Right cardiac atrium (tissue), 5 donors: ENCODE data around the gene ANKRD1. TPM values are rescaled to one million over a fixed set of nuclear protein-coding genes. Genes with fewer than 3 reads are reported as not detected.

Experiments used
- ATAC-seq, 2 donors: fragments of 200-7000 bp; cut with Tn5 transposase; one replicate each; pipeline versions ENCODE4 v1.8.0 to v1.9.1; 2020; ENCODE audit warnings: moderate library complexity in 2 of 2, mild to moderate bottlenecking in 1 of 2
- DNase-seq, 3 donors: peaks; one replicate each; pipeline ENCODE4 v3.0.0-alpha.2; 2020
- H3K27ac ChIP-seq: one replicate; pipeline ENCODE4 v1.5.1; 2013; ENCODE audit warnings: mild to moderate bottlenecking, low read length, control low read depth, moderate library complexity
- H3K27me3 ChIP-seq: one replicate; pipeline ENCODE4 v1.6.1; 2013; ENCODE audit not compliant: control insufficient read depth, insufficient read depth
- H3K4me1 ChIP-seq: one replicate; pipeline ENCODE4 v1.6.1; 2013; ENCODE audit warnings: low read length; ENCODE audit not compliant: control insufficient read depth, insufficient read depth
- H3K4me3 ChIP-seq: one replicate; pipeline ENCODE4 v1.5.1; 2013; ENCODE audit warnings: low read length, control low read depth
- H3K9me3 ChIP-seq: one replicate; pipeline ENCODE4 v1.6.1; 2013; ENCODE audit warnings: low read length; ENCODE audit not compliant: control insufficient read depth
- WGBS: extraction: QIAGEN DNeasy Blood & Tissue Kit; methylation state at CpG from one replicate; pipeline ENCODE4 v1.1.7; 2013; 5-methylcytosine and 5-hydroxymethylcytosine counted together
- intact Hi-C, 4 donors: fragments of 100-400 bp; cut with DNase I; formaldehyde crosslinking; loops; one replicate each; pipeline versions ENCODE4 v1.11.0 to v1.14.0; 2022 to 2023
- polyA plus RNA-seq: library from polyadenylated mRNA; stranded (reverse); fragments of 200-250 nt; gene quantifications from one replicate; pipeline ENCODE4 v1.2.3, GENCODE V29; 2013
- total RNA-seq, 4 donors: library from RNA; stranded (reverse); fragmentation: NEBNext Ultra II Directional; extraction: Animal tissue kit (Norgen Biotek cat#: 25700); gene quantifications; one replicate each; pipeline ENCODE4 v1.2.1, GENCODE V29; 2021
- donor health status: healthy with polysubstance abuse.
- donor health status: DM: no; HTN: yes; CAD: no.
- donor health status: DM: no; HTN: no; CAD: no.
- donor health status: DM: no; HTN: yes; CAD: no; lungs with severe emphysema.
- donor health status: DM: yes; HTN: yes; CAD: no.

ANKRD1 gene
- total and polyA plus RNA-seq, 5 donors = 1,154 to 4,109 (median 2,468) TPM

GRCh38 chr10:90919683-90920574 is 958 bp downstream of the ANKRD1 start:
- ATAC-seq = no peak
- intact Hi-C loops = loop anchor here in 3 of 4 donors (5.0 to 10.0 kb wide), 3 partner anchors 47 to 335 kb away; no protein-coding TSS in a partner anchor
- no peaks in the 10 kb centered on the region for H3K27me3 ChIP-seq
- no peak for DNase-seq
- no peaks in the 10 kb centered on the region for H3K9me3 ChIP-seq
- H3K27ac ChIP-seq = peak overlapping the region; percentile 95
- peak overlapping the region; percentile 36 for H3K4me3 ChIP-seq
- peaks cover 7% of the 10 kb centered on the region for H3K4me1 ChIP-seq
- 60% methylated on average over 8 of the region's 8 CpGs for WGBS

- peaks cover 2% of the 10 kb centered on the region for H3K4me1 ChIP-seq
- intact Hi-C loops = loop anchor here in 3 of 4 donors (5.0 to 10.0 kb wide), 2 partner anchors 49 to 337 kb away; no protein-coding TSS in a partner anchor
- no peaks in the 10 kb centered on the region for H3K27me3 ChIP-seq
- no peak overlapping the region for H3K27ac ChIP-seq
- H3K4me3 ChIP-seq = peak overlapping the region; percentile 36
- 56% methylated on average over 3 of the region's 3 CpGs for WGBS
- ATAC-seq = no peak
- no peaks in the 10 kb centered on the region for H3K9me3 ChIP-seq
- DNase-seq = no peak
These were observed 2.9 kb downstream of the ANKRD1 start for GRCh38 chr10:90917968-90918318.

GRCh38 chr10:90917238-90917967 is 3.5 kb downstream of the ANKRD1 start:
- intact Hi-C loops = loop anchor here in 3 of 4 donors (5.0 to 10.0 kb wide), 2 partner anchors 50 to 337 kb away; no protein-coding TSS in a partner anchor
- peak overlapping the region; percentile 36 for H3K4me3 ChIP-seq
- H3K9me3 ChIP-seq = no peaks in the 10 kb centered on the region
- 52% methylated on average over 8 of the region's 8 CpGs for WGBS
- DNase-seq = no peak
- H3K27ac ChIP-seq = peak overlapping the region; percentile 72
- no peaks in the 10 kb centered on the region for H3K27me3 ChIP-seq
- no peak for ATAC-seq
- H3K4me1 ChIP-seq = no peaks in the 10 kb centered on the region

GRCh38 chr10:90916392-90917237 is 4.3 kb downstream of the ANKRD1 start:
- H3K27ac ChIP-seq = no peak overlapping the region
- H3K4me1 ChIP-seq = no peaks in the 10 kb centered on the region
- DNase-seq = no peak
- 59% methylated on average over 6 of the region's 6 CpGs for WGBS
- H3K27me3 ChIP-seq = no peaks in the 10 kb centered on the region
- no peak overlapping the region for H3K4me3 ChIP-seq
- no peak for ATAC-seq
- intact Hi-C loops = loop anchor here in 3 of 4 donors (5.0 to 10.0 kb wide), 2 partner anchors 51 to 338 kb away; no protein-coding TSS in a partner anchor
- no peaks in the 10 kb centered on the region for H3K9me3 ChIP-seq

- Histone ChIP-seq H3K27me3 (no peaks in the 10 kb centered on the region), H3K9me3 (no peaks in the 10 kb centered on the region), H3K4me1 (no peaks in the 10 kb centered on the region), H3K4me3 (no peak overlapping the region), H3K27ac (peak overlapping the region; percentile 78)
- WGBS = 47% methylated on average over 11 of the region's 11 CpGs
- intact Hi-C loops = loop anchor here in 3 of 4 donors (5.0 to 10.0 kb wide), 2 partner anchors 52 to 339 kb away; no protein-coding TSS in a partner anchor
- DNase-seq (peak in 1 of 3 donors; percentile 47), ATAC-seq (peak in 1 of 2 donors; percentile 6)
These were observed 5.2 kb downstream of the ANKRD1 start for GRCh38 chr10:90915766-90916075.

DNA sequence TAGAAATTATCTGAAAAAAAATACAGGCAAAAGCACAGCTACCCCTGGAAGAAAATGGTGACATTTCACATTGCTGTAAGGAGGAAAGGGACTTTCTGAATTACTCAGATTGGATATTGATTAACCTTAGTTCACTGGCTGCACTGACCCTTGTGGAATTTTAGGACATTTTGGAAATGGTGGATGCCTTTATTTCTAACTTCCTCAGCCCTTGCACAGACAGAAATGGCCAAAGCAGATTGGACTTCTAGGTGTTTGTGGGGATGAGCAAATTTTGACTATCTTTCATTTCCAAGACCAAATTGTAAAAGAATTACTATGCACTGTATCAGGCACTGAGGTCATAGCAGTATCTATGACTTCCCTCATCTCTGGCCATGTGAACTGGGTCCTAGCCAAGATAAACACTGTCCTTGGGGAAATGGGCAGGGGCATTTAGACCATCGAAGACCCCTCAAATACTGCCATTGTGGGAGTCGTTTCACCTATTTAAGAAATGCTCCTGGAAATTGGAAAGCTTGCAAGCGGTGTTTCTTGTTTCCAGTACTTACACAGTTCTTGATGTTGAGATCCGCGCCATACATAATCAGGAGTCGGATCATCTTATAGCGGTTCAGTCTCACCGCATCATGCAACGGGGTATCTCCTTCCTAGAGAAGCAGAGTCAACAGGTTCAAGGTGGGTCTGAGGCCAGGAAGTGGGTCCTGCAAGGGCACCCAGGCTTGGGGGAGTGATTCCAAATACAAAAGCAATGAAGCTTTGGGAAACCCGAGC is 5.7 kb downstream of the ANKRD1 start:
- no peak overlapping the region for H3K4me3 ChIP-seq
- H3K4me1 ChIP-seq = no peaks in the 10 kb centered on the region
- intact Hi-C loops = loop anchor here in 3 of 4 donors (5.0 to 10.0 kb wide), 3 partner anchors 52 to 340 kb away; no protein-coding TSS in a partner anchor
- DNase-seq = no peak
- H3K27me3 ChIP-seq = no peaks in the 10 kb centered on the region
- H3K27ac ChIP-seq = peak overlapping the region; percentile 78
- no peak for ATAC-seq
- 49% methylated on average over 10 of the region's 10 CpGs for WGBS
- no peaks in the 10 kb centered on the region for H3K9me3 ChIP-seq

DNA sequence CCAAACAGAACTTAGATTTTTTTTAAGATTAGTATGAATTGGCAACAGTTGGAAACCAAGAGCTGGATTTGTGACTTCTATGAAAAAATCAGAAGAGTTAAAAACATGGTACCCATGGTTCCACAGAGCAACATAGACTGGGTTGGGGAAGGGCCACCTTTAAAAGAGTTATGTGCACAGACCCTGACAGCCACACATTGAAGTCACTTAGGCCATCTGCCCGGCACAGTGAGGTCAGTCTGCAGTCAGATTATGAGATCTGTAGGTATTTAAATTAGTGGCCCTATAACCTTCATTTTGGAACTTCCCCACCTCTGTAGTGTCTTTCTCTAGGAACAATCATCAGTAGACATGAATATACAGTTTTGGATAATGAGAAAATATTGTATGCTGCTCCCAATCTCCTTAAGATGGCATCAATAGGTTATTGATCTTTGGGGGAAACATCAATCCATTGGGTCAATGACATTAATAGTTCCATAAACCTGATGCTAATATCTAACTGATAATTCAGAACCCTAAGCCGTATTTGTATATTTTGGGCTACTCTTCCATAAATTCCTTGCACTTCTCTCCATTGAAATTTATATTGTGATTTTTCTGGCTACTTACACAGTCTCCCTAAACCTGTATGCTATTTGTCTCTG is 7.0 kb downstream of the ANKRD1 start:
- no peaks in the 10 kb centered on the region for H3K4me1 ChIP-seq
- no peak overlapping the region for H3K4me3 ChIP-seq
- DNase-seq = no peak
- intact Hi-C loops = loop anchor here in 2 of 4 donors (5.0 to 10.0 kb wide), 2 partner anchors 338 to 341 kb away; no protein-coding TSS in a partner anchor
- 76% methylated on average over 2 of the region's 2 CpGs for WGBS
- no peaks in the 10 kb centered on the region for H3K9me3 ChIP-seq
- H3K27me3 ChIP-seq = no peaks in the 10 kb centered on the region
- no peak for ATAC-seq
- no peak overlapping the region for H3K27ac ChIP-seq

DNA sequence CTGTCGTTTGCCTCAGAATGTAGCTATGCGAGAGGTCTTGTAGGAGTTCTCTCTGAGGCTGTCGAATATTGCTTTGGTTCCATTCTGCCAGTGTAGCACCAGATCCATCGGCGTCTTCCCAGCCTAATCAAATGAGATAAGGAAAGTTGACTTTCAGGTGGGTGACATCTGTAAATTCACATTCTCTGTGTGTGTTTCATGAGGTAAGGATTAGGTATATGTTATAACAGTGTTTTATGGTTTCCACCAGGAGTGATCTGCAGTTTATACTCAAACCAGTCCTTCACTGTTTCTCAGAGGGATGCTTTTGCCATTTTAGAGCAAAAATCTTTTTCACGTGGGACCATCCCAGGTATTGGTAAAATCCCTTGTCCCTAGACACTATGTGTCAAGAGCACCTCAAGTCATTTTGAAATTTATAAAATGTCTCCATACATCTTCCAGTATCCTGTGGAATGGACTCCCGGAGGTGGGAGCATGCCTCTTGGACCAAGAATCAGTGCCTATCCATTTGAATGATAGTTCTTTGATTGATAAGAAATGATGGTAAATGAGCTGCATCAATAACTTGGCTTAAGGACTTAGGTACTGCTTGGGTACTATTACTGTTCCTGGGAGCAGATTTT is 7.9 kb downstream of the ANKRD1 start:
- Histone ChIP-seq H3K9me3 (no peaks in the 10 kb centered on the region), H3K27ac (no peak overlapping the region), H3K27me3 (no peaks in the 10 kb centered on the region), H3K4me1 (no peaks in the 10 kb centered on the region), H3K4me3 (no peak overlapping the region)
- no peak for DNase-seq
- peak; percentile 1 to 3 for ATAC-seq
- WGBS = 79% methylated on average over 7 of the region's 7 CpGs
- intact Hi-C loops = loop anchor here in 2 of 4 donors (5.0 to 10.0 kb wide), 2 partner anchors 339 to 342 kb away; no protein-coding TSS in a partner anchor

GRCh38 chr10:90912174-90912573 is 8.7 kb downstream of the ANKRD1 start:
- intact Hi-C loops = loop anchor here in 2 of 4 donors (5.0 to 10.0 kb wide), 2 partner anchors 340 to 343 kb away; no protein-coding TSS in a partner anchor

More at GRCh38 chr10:90912174-90912573, 8.7 kb downstream of the ANKRD1 start:
- Histone ChIP-seq H3K4me3 (no peak overlapping the region), H3K4me1 (no peaks in the 10 kb centered on the region), H3K27ac (no peak overlapping the region), H3K9me3 (no peaks in the 10 kb centered on the region), H3K27me3 (no peaks in the 10 kb centered on the region)
- WGBS = 48% methylated on average over 4 of the region's 4 CpGs
- ATAC-seq (peak; percentile 3 to 9), DNase-seq (no peak)
